Muscle of arm (tissue), 14 donors: ENCODE results near the gene PTPMT1. TPM values are rescaled to one million over a fixed set of nuclear protein-coding genes. Genes with fewer than 3 reads are reported as not detected.
"Not testable (repeated sequence)": the region's sequence is repeated elsewhere in the genome, so short reads cannot be mapped to it uniquely, and the experiment has no call there.

Experiments used
- DNase-seq: peaks from one replicate; pipeline ENCODE4 v3.0.0-alpha.2; 2013
- long read RNA-seq, 11 donors: transcript quantifications; one replicate each; lab custom pipeline, GENCODE V29; 2026
- polyA plus RNA-seq, 12 donors: library from polyadenylated mRNA; unstranded; fragments of 120-200 nt; gene quantifications; one replicate each; pipeline ENCODE4 v1.2.1, GENCODE V29; 2013; ENCODE audit not compliant: insufficient read length in 12 of 12

The PTPMT1 gene, protein sequence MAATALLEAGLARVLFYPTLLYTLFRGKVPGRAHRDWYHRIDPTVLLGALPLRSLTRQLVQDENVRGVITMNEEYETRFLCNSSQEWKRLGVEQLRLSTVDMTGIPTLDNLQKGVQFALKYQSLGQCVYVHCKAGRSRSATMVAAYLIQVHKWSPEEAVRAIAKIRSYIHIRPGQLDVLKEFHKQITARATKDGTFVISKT
- 10 to 100 TPM in 11 of 12 donors, not detected in 1; 20.6 to 33.9 (median 25.0) TPM for polyA plus RNA-seq
- long read RNA-seq, donor 1, transcript PTPMT1-203 (2 exons, 1,014 nt): minor isoform, 9 of 53 reads
- long read RNA-seq, donor 1, transcript PTPMT1-202 (4 exons, 768 nt): major isoform, 17 of 53 reads
- long read RNA-seq, donor 1, transcript PTPMT1-201 (3 exons, 928 nt): minor isoform, 16 of 53 reads
- long read RNA-seq, donor 1, partial matches to known transcripts: 10 of 53 reads
- long read RNA-seq, donor 1, other reads (novel, unspliced or antisense): 0 of 53 reads
- long read RNA-seq, donor 2, transcript PTPMT1-202 (4 exons, 768 nt): major isoform, 20 of 36 reads
- long read RNA-seq, donor 2, transcript PTPMT1-201 (3 exons, 928 nt): minor isoform, 12 of 36 reads
- long read RNA-seq, donor 2, partial matches to known transcripts: 0 of 36 reads
- long read RNA-seq, donor 2, other reads (novel, unspliced or antisense): 0 of 36 reads
- long read RNA-seq, donor 3, transcript PTPMT1-201 (3 exons, 928 nt): minor isoform, 5 of 17 reads
- long read RNA-seq, donor 3, transcript PTPMT1-202 (4 exons, 768 nt): major isoform, 9 of 17 reads
- long read RNA-seq, donor 3, partial matches to known transcripts: 0 of 17 reads
- long read RNA-seq, donor 3, other reads (novel, unspliced or antisense): 0 of 17 reads
- long read RNA-seq, donor 4, transcript PTPMT1-201 (3 exons, 928 nt): major isoform, 10 of 17 reads
- long read RNA-seq, donor 4, partial matches to known transcripts: 0 of 17 reads
- long read RNA-seq, donor 4, other reads (novel, unspliced or antisense): 0 of 17 reads
- long read RNA-seq, donor 5: 0 reads
- long read RNA-seq, donor 6, transcript PTPMT1-202 (4 exons, 768 nt): major isoform, 9 of 16 reads
- long read RNA-seq, donor 6, transcript PTPMT1-201 (3 exons, 928 nt): minor isoform, 6 of 16 reads
- long read RNA-seq, donor 6, partial matches to known transcripts: 0 of 16 reads
- long read RNA-seq, donor 6, other reads (novel, unspliced or antisense): 0 of 16 reads
- long read RNA-seq, donor 7, transcript PTPMT1-202 (4 exons, 768 nt): major isoform, 8 of 16 reads
- long read RNA-seq, donor 7, transcript PTPMT1-201 (3 exons, 928 nt): minor isoform, 7 of 16 reads
- long read RNA-seq, donor 7, partial matches to known transcripts: 0 of 16 reads
- long read RNA-seq, donor 7, other reads (novel, unspliced or antisense): 0 of 16 reads
- long read RNA-seq, donor 8, transcript PTPMT1-201 (3 exons, 928 nt): major isoform, 14 of 32 reads
- long read RNA-seq, donor 8, transcript PTPMT1-202 (4 exons, 768 nt): major isoform, 14 of 32 reads
- long read RNA-seq, donor 8, partial matches to known transcripts: 0 of 32 reads
- long read RNA-seq, donor 8, other reads (novel, unspliced or antisense): 0 of 32 reads
- long read RNA-seq, donor 9, transcript PTPMT1-201 (3 exons, 928 nt): minor isoform, 10 of 37 reads
- long read RNA-seq, donor 9, transcript PTPMT1-202 (4 exons, 768 nt): major isoform, 12 of 37 reads
- long read RNA-seq, donor 9, transcript PTPMT1-203 (2 exons, 1,014 nt): minor isoform, 6 of 37 reads
- long read RNA-seq, donor 9, partial matches to known transcripts: 7 of 37 reads
- long read RNA-seq, donor 9, other reads (novel, unspliced or antisense): 0 of 37 reads
- long read RNA-seq, donor 10, transcript PTPMT1-202 (4 exons, 768 nt): major isoform, 16 of 29 reads
- long read RNA-seq, donor 10, transcript PTPMT1-201 (3 exons, 928 nt): minor isoform, 10 of 29 reads
- long read RNA-seq, donor 10, partial matches to known transcripts: 0 of 29 reads
- long read RNA-seq, donor 10, other reads (novel, unspliced or antisense): 0 of 29 reads
- long read RNA-seq, donor 11, transcript PTPMT1-201 (3 exons, 928 nt): major isoform, 12 of 33 reads
- long read RNA-seq, donor 11, transcript PTPMT1-202 (4 exons, 768 nt): minor isoform, 11 of 33 reads
- long read RNA-seq, donor 11, partial matches to known transcripts: 7 of 33 reads
- long read RNA-seq, donor 11, other reads (novel, unspliced or antisense): 0 of 33 reads

- peak; percentile 46 for DNase-seq
These were observed at the start of gene PTPMT1 for GRCh38 chr11:47565340-47566148. PTPMT1 (plus strand) TSS chr11:47565599; CDS start chr11:47565623, 24 bp downstream.

DNA sequence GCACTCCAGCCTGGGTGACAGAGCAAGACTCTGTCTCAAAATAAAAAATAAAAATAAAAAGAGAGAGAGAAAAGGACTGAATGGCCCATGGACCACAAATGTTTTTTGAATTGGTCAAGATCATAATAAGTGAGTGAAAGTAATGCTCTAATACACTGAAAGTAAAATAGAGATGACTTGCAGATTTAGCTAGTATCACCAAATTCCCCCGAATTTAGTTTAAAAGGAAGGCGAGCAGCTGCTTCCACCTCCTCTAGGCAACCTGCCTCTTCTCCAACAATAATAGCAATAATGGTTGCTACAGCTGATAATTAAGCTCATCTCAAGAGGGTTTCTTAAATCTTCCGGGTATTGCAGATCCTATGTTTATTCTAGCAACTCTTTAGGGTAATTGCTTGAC lies 49.2 kb upstream of the PTPMT1 start:
- DNase-seq: no peak

- no peak for DNase-seq
These were observed 48.2 kb upstream of the PTPMT1 start for GRCh38 chr11:47516984-47517853.

DNA sequence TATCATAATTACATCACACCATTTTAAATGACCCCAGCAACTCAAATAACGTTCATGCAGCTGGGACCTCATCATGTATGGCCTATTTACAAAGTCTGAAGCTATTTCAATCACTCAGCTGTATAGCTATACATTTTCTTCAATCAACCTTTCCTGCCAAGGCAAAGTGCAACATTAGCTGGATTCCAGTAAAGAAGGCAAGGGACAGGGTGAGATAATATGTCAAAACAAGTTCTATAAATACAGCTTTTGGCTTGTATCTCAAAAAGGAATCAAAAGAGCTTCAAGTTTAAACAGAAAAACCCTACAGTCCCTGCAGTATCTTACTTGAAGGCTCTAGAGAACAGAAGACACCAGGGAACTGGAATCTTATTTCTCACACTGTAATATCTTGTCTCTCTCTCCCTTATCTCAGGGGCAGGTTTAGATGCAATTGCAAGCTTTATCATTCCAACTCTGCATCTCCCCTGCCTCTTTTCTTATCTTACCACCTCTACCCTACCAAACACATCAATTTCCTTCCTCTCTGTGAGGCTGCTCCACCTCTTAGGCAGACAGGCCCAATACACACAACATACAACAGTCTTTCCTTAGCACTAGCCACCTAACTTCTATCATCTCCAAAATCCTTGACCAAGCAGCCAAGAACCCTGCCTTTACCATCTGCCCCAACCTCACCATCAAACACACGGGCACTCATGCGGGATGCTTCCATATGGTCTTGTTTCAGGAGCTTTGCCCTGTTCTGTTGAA lies 47.0 kb upstream of the PTPMT1 start:
- no peak for DNase-seq

DNA sequence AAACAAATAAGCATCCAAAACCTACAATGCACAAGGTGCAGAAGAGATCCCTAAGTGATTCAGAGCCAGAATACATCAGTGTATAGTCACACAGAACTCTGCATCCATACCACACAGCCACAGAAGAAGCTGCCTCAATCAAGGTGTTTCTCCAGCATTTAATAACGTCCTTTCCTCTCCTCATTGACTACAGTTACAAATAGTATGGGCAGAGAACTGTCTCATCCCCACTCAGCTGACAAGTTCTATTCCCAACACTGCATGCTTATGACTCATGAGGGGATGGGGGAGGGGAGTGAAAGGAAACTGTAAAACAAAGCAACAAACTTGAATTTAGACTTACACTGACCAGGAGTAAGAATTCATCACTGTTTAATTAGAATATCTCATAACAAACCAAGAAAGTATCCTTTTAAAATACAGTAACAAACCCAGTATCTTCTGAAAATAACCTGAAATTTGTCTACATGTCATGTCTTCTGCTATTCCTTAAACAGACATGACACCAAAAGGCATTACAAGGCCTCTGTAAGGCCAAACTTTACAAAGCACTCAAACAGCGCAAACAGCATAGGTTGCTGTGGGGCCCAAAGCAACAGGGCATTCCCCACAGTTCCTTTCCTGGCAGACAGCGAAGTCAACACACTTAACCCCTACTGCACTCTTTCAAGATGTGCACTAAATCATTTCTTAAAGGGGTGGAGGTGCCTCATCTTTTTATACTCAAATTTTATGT lies 41.7 kb upstream of the PTPMT1 start:
- DNase-seq: peak; percentile 46

- no peak for DNase-seq
These were observed 41.0 kb upstream of the PTPMT1 start for GRCh38 chr11:47524291-47524874.

GRCh38 chr11:47526032-47526431 lies 39.4 kb upstream of the PTPMT1 start:
- DNase-seq: not testable (repeated sequence)

- DNase-seq: no peak
These were observed 38.2 kb upstream of the PTPMT1 start for GRCh38 chr11:47527186-47527585.

DNA sequence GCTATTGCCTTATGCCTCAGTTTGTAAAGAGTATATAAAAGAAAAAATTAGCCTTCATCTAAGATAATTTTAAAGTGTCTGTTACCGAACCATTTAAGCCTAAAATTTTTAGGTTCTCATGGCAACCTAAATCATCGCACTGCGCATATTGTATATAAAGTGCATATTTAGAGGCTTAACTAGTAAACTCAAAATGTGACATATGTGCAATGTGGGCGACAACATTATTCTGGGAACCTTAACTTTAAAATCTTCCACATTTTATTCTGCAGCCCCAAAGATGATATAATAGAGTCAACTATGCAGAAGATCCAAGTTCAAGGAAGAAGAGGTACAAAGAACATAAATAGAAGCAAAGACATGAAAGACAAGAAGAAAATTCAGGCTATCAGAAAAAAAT lies 35.4 kb upstream of the PTPMT1 start:
- no peak for DNase-seq

GRCh38 chr11:47530721-47531120 lies 34.7 kb upstream of the PTPMT1 start:
- not testable (repeated sequence) for DNase-seq

- no peak for DNase-seq
These were observed 33.7 kb upstream of the PTPMT1 start for GRCh38 chr11:47531666-47532065.

- no peak for DNase-seq
These were observed 32.7 kb upstream of the PTPMT1 start for GRCh38 chr11:47532597-47533213.

- no peak for DNase-seq
These were observed 31.7 kb upstream of the PTPMT1 start for GRCh38 chr11:47533690-47534151.

DNA sequence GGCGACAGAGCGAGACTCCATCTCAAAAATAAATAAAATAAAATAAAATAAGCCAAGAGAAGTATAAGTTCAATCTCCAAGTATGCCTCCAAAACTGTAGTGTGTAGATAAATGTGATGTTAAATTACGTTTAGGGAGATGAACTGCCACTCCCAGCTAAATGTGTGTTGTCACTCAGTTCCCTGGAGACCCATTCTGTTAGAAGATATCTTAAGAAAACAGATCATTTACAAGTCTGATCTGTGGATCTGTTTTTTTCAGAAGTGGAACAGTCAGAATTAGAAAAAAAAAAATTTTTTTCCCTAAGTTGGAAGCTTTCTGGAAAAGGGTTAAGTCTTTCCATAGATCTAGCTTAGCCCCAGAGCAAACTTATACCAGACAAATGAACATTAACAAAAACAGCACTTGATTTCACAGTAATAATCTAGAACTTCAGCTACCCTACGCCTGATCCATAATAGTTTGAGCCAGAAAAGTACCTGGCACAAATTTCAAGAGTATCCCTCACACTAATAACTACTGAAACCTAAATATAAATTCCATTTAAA lies 30.6 kb upstream of the PTPMT1 start:
- no peak for DNase-seq

- DNase-seq: peak; percentile 44
These were observed 28.5 kb upstream of the PTPMT1 start for GRCh38 chr11:47536915-47537314.
